Measurements from ENCODE around the gene GON7. TPM values are rescaled to one million over a fixed set of nuclear protein-coding genes. Genes with fewer than 3 reads are reported as not detected.

GON7 gene
- 15.5 TPM for total RNA-seq

GRCh38 chr14:93206793-93207467 lies at the start of gene GON7, which contains the start of gene UBR7:
TSS of gene GON7 (minus strand) at chr14:93207065. CDS start at chr14:93207037, 28 bp downstream.
TSS of gene UBR7 (plus strand) at chr14:93207256. CDS start at chr14:93207292, 36 bp downstream.

GRCh38 chr14:93184391-93185348 lies 22.2 kb downstream of the GON7 start, which contains the start of the genes LYSET and MOAP1:
TSS of gene LYSET (plus strand) at chr14:93185317. CDS start at chr14:93185406, 89 bp downstream.
TSS of gene MOAP1 (minus strand) at chr14:93184897. CDS start at chr14:93184242, 655 bp downstream.

Other genes starting within 250 kb of the GON7 start
- 33.7 TPM for gene ITPK1, start 91.1 kb downstream of the GON7 start, total RNA-seq
- 126 TPM for gene MOAP1, start 22.2 kb downstream of the GON7 start, total RNA-seq
- gene LYSET, start 21.7 kb downstream of the GON7 start, total RNA-seq = 17.5 TPM
- gene UBR7, start 191 bp upstream of the GON7 start, total RNA-seq = 50.7 TPM
- gene BTBD7, start 126.0 kb upstream of the GON7 start, total RNA-seq = 64.6 TPM
- gene COX8C, start 140.1 kb upstream of the GON7 start, total RNA-seq = not detected
- gene UNC79, start 223.9 kb upstream of the GON7 start, total RNA-seq = 41.3 TPM

Measured in diencephalon (tissue), 1 donor.